WERI-Rb-1 (cell line): Measurements from ENCODE around the gene UBE2B.
"Not testable (repeated sequence)": the region's sequence is repeated elsewhere in the genome, so short reads cannot be mapped to it uniquely, and the experiment has no call there.

Source experiments
- DNase-seq: peaks from one replicate; pipeline ENCODE4 v3.0.0-alpha.2; 2020
- H3K27ac ChIP-seq: fragments of 250-450 bp; sonication (Bioruptor Pico); 2 replicates; pipeline ENCODE4 v1.5.1; 2020; ENCODE audit warnings: mild to moderate bottlenecking, moderate library complexity
- H3K27me3 ChIP-seq: fragments of 250-450 bp; sonication (Bioruptor Pico); 2 replicates; pipeline ENCODE4 v1.5.1; 2021; ENCODE audit warnings: mild to moderate bottlenecking, low read depth, moderate library complexity; ENCODE audit not compliant: insufficient read depth, severe bottlenecking
- H3K36me3 ChIP-seq: fragments of 250-450 bp; sonication (Bioruptor Pico); 2 replicates; pipeline ENCODE4 v1.5.1; 2020; ENCODE audit warnings: mild to moderate bottlenecking, moderate library complexity
- H3K4me3 ChIP-seq: 2 replicates; pipeline ENCODE4 v1.5.1; 2011; ENCODE audit warnings: low read depth, mild to moderate bottlenecking, control low read depth, low read length
- H3K9me3 ChIP-seq: fragments of 250-450 bp; sonication (Bioruptor Pico); 2 replicates; pipeline ENCODE4 v1.5.1; 2021; ENCODE audit warnings: mild to moderate bottlenecking, moderate library complexity; ENCODE audit not compliant: severe bottlenecking
- TF ChIP-seq, protein P1 (sequence below): IDR thresholded peaks from 2 replicates; pipeline ENCODE4 v1.5.1; 2011; ENCODE audit warnings: low read depth, mild to moderate bottlenecking, control low read depth, inconsistent platforms, low read length

UBE2B gene

DNA sequence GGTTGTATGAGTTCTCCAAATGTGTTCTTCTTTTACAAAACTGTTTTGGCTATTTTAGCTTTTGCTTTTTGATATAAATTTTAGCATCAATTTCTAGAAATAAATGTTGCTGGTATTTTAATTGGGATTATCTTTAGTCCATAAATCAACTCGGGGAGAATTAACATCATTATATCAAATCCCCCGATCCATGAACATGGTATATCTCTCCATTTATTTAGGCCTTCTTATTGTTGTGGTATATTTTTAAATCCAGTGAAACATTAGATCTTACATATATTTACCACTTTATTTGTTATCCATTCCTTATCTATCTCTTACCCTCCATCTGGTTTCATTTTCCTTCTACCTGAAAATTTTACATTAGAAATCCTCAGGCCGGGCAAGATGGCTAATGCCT is 47.6 kb downstream of the UBE2B start:
- peaks cover 4% of the 10 kb centered on the region for H3K9me3 ChIP-seq
- TF ChIP-seq, protein P1, sequence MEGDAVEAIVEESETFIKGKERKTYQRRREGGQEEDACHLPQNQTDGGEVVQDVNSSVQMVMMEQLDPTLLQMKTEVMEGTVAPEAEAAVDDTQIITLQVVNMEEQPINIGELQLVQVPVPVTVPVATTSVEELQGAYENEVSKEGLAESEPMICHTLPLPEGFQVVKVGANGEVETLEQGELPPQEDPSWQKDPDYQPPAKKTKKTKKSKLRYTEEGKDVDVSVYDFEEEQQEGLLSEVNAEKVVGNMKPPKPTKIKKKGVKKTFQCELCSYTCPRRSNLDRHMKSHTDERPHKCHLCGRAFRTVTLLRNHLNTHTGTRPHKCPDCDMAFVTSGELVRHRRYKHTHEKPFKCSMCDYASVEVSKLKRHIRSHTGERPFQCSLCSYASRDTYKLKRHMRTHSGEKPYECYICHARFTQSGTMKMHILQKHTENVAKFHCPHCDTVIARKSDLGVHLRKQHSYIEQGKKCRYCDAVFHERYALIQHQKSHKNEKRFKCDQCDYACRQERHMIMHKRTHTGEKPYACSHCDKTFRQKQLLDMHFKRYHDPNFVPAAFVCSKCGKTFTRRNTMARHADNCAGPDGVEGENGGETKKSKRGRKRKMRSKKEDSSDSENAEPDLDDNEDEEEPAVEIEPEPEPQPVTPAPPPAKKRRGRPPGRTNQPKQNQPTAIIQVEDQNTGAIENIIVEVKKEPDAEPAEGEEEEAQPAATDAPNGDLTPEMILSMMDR: no peak
- H3K27me3 ChIP-seq: no peaks in the 10 kb centered on the region
- no peak overlapping the region for H3K4me3 ChIP-seq
- DNase-seq: no peak
- H3K36me3 ChIP-seq: no peaks in the 10 kb centered on the region
- no peak overlapping the region for H3K27ac ChIP-seq

DNA sequence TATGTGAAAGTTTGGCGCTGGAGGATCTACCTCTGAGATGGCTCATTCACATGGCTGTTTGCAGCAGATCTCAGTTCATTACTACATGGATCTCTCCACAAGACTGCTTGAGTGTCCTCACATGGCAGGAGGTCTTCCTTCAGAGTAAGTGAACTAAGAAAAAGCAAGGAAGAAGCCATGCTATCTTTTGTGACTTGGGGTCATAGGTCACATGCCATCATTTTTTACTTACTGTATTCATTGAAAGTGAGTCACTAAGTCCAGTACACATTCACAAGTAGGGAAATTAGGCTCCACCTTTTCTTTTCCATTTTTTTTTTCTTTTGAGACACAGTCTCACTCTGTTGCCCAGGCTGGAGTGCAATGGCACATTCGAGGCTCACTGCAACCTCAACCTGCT is 49.0 kb downstream of the UBE2B start:
- TF ChIP-seq, protein P1: no peak

GRCh38 chr5:134421038-134421437 is 49.7 kb downstream of the UBE2B start:
- H3K27me3 ChIP-seq, DNase-seq, H3K27ac ChIP-seq, H3K36me3 ChIP-seq, H3K9me3 ChIP-seq, H3K4me3 ChIP-seq: not testable (repeated sequence)

More for the DNA sequence above, 49.0 kb downstream of the UBE2B start:
- Histone ChIP-seq H3K27ac (no peak overlapping the region), H3K9me3 (peaks cover 4% of the 10 kb centered on the region), H3K27me3 (no peaks in the 10 kb centered on the region), H3K4me3 (no peak overlapping the region), H3K36me3 (no peaks in the 10 kb centered on the region)
- DNase-seq: no peak

- no peaks in the 10 kb centered on the region for H3K36me3 ChIP-seq
- H3K9me3 ChIP-seq: peaks cover 4% of the 10 kb centered on the region
- H3K4me3 ChIP-seq: no peak overlapping the region
- no peaks in the 10 kb centered on the region for H3K27me3 ChIP-seq
- no peak overlapping the region for H3K27ac ChIP-seq
- DNase-seq: no peak
- TF ChIP-seq, protein P1: no peak
These were observed 51.5 kb downstream of the UBE2B start for GRCh38 chr5:134422791-134423365.

- DNase-seq: no peak
- TF ChIP-seq, protein P1: no peak
- no peaks in the 10 kb centered on the region for H3K36me3 ChIP-seq
- no peaks in the 10 kb centered on the region for H3K27me3 ChIP-seq
- H3K27ac ChIP-seq: no peak overlapping the region
- no peak overlapping the region for H3K4me3 ChIP-seq
- H3K9me3 ChIP-seq: peaks cover 4% of the 10 kb centered on the region
These were observed 52.0 kb downstream of the UBE2B start for GRCh38 chr5:134423376-134423775.

GRCh38 chr5:134426361-134426760 is 55.0 kb downstream of the UBE2B start:
- Histone ChIP-seq H3K36me3 (no peaks in the 10 kb centered on the region), H3K9me3 (no peaks in the 10 kb centered on the region), H3K27ac (no peak overlapping the region), H3K4me3 (no peak overlapping the region), H3K27me3 (no peaks in the 10 kb centered on the region)
- peak; percentile 30 for DNase-seq
- TF ChIP-seq, protein P1: no peak
